ENCODE data around the gene PRKCA. TPM values are rescaled to one million over a fixed set of nuclear protein-coding genes. Genes with fewer than 3 reads are reported as not detected.

Gene PRKCA
- total and polyA plus RNA-seq, 2 of the 13 experiments (the other 11 are each of a cell fraction or from before 2014, with no cell fraction given) = 18.5 to 21.5 TPM

DNA sequence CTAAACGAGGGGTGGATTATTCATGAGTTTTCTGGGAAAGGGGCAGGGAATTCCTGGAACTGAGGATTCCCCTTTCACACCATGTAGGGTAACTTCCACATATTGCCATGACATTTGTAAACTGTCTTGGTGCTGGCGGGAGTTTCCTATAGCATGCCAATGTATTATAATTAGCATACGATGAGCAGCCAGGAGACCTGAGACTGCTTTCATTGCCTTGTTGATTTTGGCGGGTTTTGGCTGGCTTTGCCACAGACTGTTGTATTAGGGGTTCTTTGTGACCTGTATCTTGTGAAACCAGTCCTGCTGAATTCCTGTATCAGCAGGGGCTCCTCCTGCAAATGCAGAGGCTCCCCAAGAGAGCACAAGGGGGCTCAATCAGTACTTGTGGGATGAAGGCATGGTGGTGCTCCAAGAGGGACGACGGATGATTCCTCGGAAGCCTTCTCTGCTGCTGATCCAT is 428.1 kb downstream of the PRKCA start:
- Histone ChIP-seq H3K79me2 (ENCODE audit: insufficient read depth, low read length) (no peaks in the 10 kb centered on the region), H3K27me3 (ENCODE audit: control insufficient read depth in 1 of 2, insufficient read depth in 2 of 2, low read length in 2 of 2) (no peaks in the 10 kb centered on the region), H3K4me1 (ENCODE audit: insufficient read depth, low read length) (no peaks in the 10 kb centered on the region), H2AFZ (ENCODE audit: low read length) (no peak overlapping the region), H3K4me3 (replicated peaks in 1 of 3; ENCODE audit: insufficient read depth in 1 of 3, low read depth in 2 of 3, low read length in 3 of 3) (no peak overlapping the region), H3K27ac (ENCODE audit: extremely low read length, insufficient read depth, low read length) (no peak overlapping the region), H3K9ac (ENCODE audit: insufficient read depth, low read depth, low read length) (no peak overlapping the region), H3K36me3 (replicated peaks in 1 of 2; ENCODE audit: control insufficient read depth in 1 of 2, insufficient read depth in 2 of 2, low read length in 2 of 2) (peaks cover 8 to 10% of the 10 kb centered on the region in 2 experiments; a peak in 4 of 5 replicates), H3K4me2 (ENCODE audit: low read depth, low read length) (no peak overlapping the region), H3K9me3 (ENCODE audit: low read length) (no peaks in the 10 kb centered on the region), H4K20me1 (ENCODE audit: insufficient read depth, low read length) (no peaks in the 10 kb centered on the region)
- no TSS peak for BruUV-seq (replicated peaks)
- TF ChIP-seq HDAC2 (CRISPR knock-in tag; IDR thresholded peaks at IDR 0.05) (no peak), ZSCAN31 (CRISPR knock-in tag; IDR thresholded peaks at IDR 0.05; ENCODE audit: low read depth) (no peak), SPEN (CRISPR knock-in tag; IDR thresholded peaks at IDR 0.05; ENCODE audit: low read depth) (no peak), RBFOX2 (IDR thresholded peaks at IDR 0.05; ENCODE audit: low read depth, low read length) (no peak), ZNF737 (CRISPR knock-in tag; IDR thresholded peaks at IDR 0.05; ENCODE audit: borderline replicate concordance) (no peak), ZMAT3 (CRISPR knock-in tag; conservative IDR thresholded peaks at IDR 0.05) (no peak), ZBTB7B (CRISPR knock-in tag; IDR thresholded peaks at IDR 0.05) (no peak), ZNF615 (CRISPR knock-in tag; IDR thresholded peaks at IDR 0.05; ENCODE audit: borderline replicate concordance) (no peak), HOXD1 (CRISPR knock-in tag; IDR thresholded peaks at IDR 0.05) (no peak), MZF1 (CRISPR knock-in tag; IDR thresholded peaks at IDR 0.05; ENCODE audit: borderline replicate concordance) (no peak), YEATS4 (CRISPR knock-in tag; IDR thresholded peaks at IDR 0.05; ENCODE audit: borderline replicate concordance) (no peak), ZNF746 (CRISPR knock-in tag; IDR thresholded peaks at IDR 0.05) (no peak)
- TF ChIP-seq, protein P1, sequence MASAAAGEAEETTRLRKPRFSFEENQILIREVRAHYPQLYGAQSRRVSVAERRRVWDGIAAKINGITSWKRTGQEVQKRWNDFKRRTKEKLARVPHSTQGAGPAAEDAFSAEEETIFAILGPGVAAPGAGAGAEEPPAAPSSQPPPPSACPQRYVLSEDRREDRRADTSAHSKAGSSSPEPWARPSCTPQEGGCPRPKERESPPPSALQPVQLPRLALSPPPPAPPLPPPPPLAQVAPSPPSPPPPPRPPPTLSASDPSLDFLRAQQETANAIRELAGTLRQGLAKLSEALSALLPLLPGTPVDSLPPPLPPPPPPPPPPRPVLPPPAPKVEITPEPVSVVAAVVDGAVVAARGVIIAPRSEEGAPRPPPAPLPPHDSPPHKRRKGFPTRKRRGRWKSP (CRISPR knock-in tag; IDR thresholded peaks at IDR 0.05) = no peak
- TF ChIP-seq, protein P2, sequence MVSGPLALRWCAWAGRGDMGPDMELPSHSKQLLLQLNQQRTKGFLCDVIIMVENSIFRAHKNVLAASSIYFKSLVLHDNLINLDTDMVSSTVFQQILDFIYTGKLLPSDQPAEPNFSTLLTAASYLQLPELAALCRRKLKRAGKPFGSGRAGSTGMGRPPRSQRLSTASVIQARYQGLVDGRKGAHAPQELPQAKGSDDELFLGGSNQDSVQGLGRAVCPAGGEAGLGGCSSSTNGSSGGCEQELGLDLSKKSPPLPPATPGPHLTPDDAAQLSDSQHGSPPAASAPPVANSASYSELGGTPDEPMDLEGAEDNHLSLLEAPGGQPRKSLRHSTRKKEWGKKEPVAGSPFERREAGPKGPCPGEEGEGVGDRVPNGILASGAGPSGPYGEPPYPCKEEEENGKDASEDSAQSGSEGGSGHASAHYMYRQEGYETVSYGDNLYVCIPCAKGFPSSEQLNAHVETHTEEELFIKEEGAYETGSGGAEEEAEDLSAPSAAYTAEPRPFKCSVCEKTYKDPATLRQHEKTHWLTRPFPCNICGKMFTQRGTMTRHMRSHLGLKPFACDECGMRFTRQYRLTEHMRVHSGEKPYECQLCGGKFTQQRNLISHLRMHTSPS (CRISPR knock-in tag; IDR thresholded peaks at IDR 0.05; ENCODE audit: low read depth) = no peak
- TF ChIP-seq, protein P3, sequence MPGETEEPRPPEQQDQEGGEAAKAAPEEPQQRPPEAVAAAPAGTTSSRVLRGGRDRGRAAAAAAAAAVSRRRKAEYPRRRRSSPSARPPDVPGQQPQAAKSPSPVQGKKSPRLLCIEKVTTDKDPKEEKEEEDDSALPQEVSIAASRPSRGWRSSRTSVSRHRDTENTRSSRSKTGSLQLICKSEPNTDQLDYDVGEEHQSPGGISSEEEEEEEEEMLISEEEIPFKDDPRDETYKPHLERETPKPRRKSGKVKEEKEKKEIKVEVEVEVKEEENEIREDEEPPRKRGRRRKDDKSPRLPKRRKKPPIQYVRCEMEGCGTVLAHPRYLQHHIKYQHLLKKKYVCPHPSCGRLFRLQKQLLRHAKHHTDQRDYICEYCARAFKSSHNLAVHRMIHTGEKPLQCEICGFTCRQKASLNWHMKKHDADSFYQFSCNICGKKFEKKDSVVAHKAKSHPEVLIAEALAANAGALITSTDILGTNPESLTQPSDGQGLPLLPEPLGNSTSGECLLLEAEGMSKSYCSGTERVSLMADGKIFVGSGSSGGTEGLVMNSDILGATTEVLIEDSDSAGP (CRISPR knock-in tag; IDR thresholded peaks at IDR 0.05; ENCODE audit: borderline replicate concordance) = no peak
- intact Hi-C loops (cut with micrococcal nuclease; ENCODE audit: unreplicated experiment) = no loop called here
- in situ Hi-C loops (cut with HindIII; ENCODE audit: extremely low pct_ligation_motif_present, low pct_unique_long_range_greater_than_20kb) = no loop called here
- WGBS (ENCODE audit: low lambda C conversion rate) = 95% methylated on average over 7 of the region's 7 CpGs
- DNase-seq (ENCODE audit: low spot score) (no peak), ATAC-seq (no peak), FAIRE-seq (no peak)
- ChIA-PET CTCF (ENCODE audit: low intra/inter-chr PET ratio, low total read pairs) (no interaction called here), POLR2A (no interaction called here)

Data from HepG2 (cell line).